ENCODE data around the gene FILIP1L. TPM values are rescaled to one million over a fixed set of nuclear protein-coding genes. Genes with fewer than 3 reads are reported as not detected.

FILIP1L gene
- total and polyA plus RNA-seq, 7 donors, result 9.2 to 274 (median 78.5) TPM

GRCh38 chr3:99862208-99862607, 252.1 kb downstream of the FILIP1L start:
- WGBS, 3 donors, result 38 to 54% (median 47%) methylated on average over 2 of the region's 2 CpGs
- TF ChIP-seq CTCF (IDR thresholded peaks at IDR 0.05), result no peak
- intact Hi-C loops (cut with DNase I), result no loop called here
- H3K27me3 ChIP-seq (ENCODE audit: insufficient read depth in 3 of 3, low read length in 2 of 3), result no peaks in the 10 kb centered on the region
- H3K9me3 ChIP-seq, result no peaks in the 10 kb centered on the region
- ATAC-seq (peak in 3 of 4 donors; percentile 41 to 44 (median 43)), DNase-seq (no peak)
- H3K4me3 ChIP-seq, result no peak overlapping the region
- peaks cover 54% of the 10 kb centered on the region for H3K4me1 ChIP-seq
- peak overlapping the region; percentile 56 for H3K27ac ChIP-seq
- H3K36me3 ChIP-seq (ENCODE audit: insufficient read depth in 1 of 2, low read depth in 1 of 2), result peaks cover 3 to 55% of the 10 kb centered on the region in 2 donors

- TF ChIP-seq CTCF (IDR thresholded peaks at IDR 0.05), result no peak
- peak in 1 of 4 donors; percentile 23 for ATAC-seq
- 83 to 96% (median 90%) methylated on average over 1 of the region's 1 CpG for WGBS, 3 donors
- Histone ChIP-seq H3K4me1 (peaks cover 53% of the 10 kb centered on the region), H3K9me3 (no peaks in the 10 kb centered on the region), H3K27ac (peak overlapping the region; percentile 56), H3K4me3 (no peak overlapping the region), H3K27me3 (ENCODE audit: insufficient read depth in 3 of 3, low read length in 2 of 3) (no peaks in the 10 kb centered on the region), H3K36me3 (ENCODE audit: insufficient read depth in 1 of 2, low read depth in 1 of 2) (peaks cover 3 to 59% of the 10 kb centered on the region in 2 donors)
- DNase-seq, result no peak
- intact Hi-C loops (cut with DNase I), result no loop called here
Measured at GRCh38 chr3:99861216-99861615, 253.1 kb downstream of the FILIP1L start.

GRCh38 chr3:99859825-99860224, 254.5 kb downstream of the FILIP1L start:
- no peak for TF ChIP-seq CTCF (IDR thresholded peaks at IDR 0.05)
- Histone ChIP-seq H3K36me3 (ENCODE audit: insufficient read depth in 1 of 2, low read depth in 1 of 2) (peaks cover 3 to 62% of the 10 kb centered on the region in 2 donors), H3K9me3 (no peaks in the 10 kb centered on the region), H3K27me3 (ENCODE audit: insufficient read depth in 3 of 3, low read length in 2 of 3) (no peaks in the 10 kb centered on the region), H3K27ac (peak overlapping the region; percentile 71), H3K4me3 (no peak overlapping the region), H3K4me1 (peaks cover 56% of the 10 kb centered on the region)
- ATAC-seq (peak; percentile 35 to 78 (median 63)), DNase-seq (no peak)
- WGBS, 3 donors, result 15 to 32% (median 23%) methylated on average over 1 of the region's 1 CpG
- intact Hi-C loops (cut with DNase I), result no loop called here

- no peak for ATAC-seq
- 53 to 63% (median 58%) methylated on average over 2 of the region's 2 CpGs for WGBS, 3 donors
- peaks cover 3 to 54% of the 10 kb centered on the region in 2 donors for H3K36me3 ChIP-seq (ENCODE audit: insufficient read depth in 1 of 2, low read depth in 1 of 2)
- intact Hi-C loops (cut with DNase I), result no loop called here
- no peak for TF ChIP-seq CTCF (IDR thresholded peaks at IDR 0.05)
- H3K4me1 ChIP-seq, result peaks cover 51% of the 10 kb centered on the region
- no peak overlapping the region for H3K4me3 ChIP-seq
- H3K9me3 ChIP-seq, result no peaks in the 10 kb centered on the region
- no peaks in the 10 kb centered on the region for H3K27me3 ChIP-seq (ENCODE audit: insufficient read depth in 3 of 3, low read length in 2 of 3)
- no peak for DNase-seq
- peak overlapping the region; percentile 71 for H3K27ac ChIP-seq
Measured at GRCh38 chr3:99858469-99858868, 255.8 kb downstream of the FILIP1L start.

GRCh38 chr3:99857278-99857677, 257.0 kb downstream of the FILIP1L start:
- peaks cover 0 to 50% of the 10 kb centered on the region in 2 donors for H3K36me3 ChIP-seq (ENCODE audit: insufficient read depth in 1 of 2, low read depth in 1 of 2)
- TF ChIP-seq CTCF (IDR thresholded peaks at IDR 0.05), result no peak
- no peak overlapping the region for H3K4me3 ChIP-seq
- no peak for DNase-seq
- peaks cover 54% of the 10 kb centered on the region for H3K4me1 ChIP-seq
- no peak for ATAC-seq
- no peaks in the 10 kb centered on the region for H3K27me3 ChIP-seq (ENCODE audit: insufficient read depth in 3 of 3, low read length in 2 of 3)
- peak overlapping the region; percentile 71 for H3K27ac ChIP-seq
- no peaks in the 10 kb centered on the region for H3K9me3 ChIP-seq
- intact Hi-C loops (cut with DNase I), result loop anchor here in 1 of 2 donors (2.0 kb wide), 1 partner anchor 20 kb away; no protein-coding TSS in a partner anchor
- 54 to 55% (median 54%) methylated on average over 1 of the region's 1 CpG for WGBS, 3 donors
